HEK293 (cell line): ENCODE measurements around the gene SLC37A3.

Source experiments
- CTCF ChIA-PET: fragments of 350-600 bp; formaldehyde crosslinking; extraction: SDS; loops from one replicate; lab custom pipeline; 2021; ENCODE audit warnings: antibody characterized with exemption; lab: Yijun Ruan, JAX
- POLR2A ChIA-PET: fragments of 300-600 bp; formaldehyde crosslinking; extraction: SDS; loops from one replicate; lab custom pipeline; 2020; ENCODE audit warnings: antibody characterized with exemption, inconsistent platforms; lab: Yijun Ruan, JAX
- H3K27ac ChIP-seq: fragments of 200-500 bp; sonication (Bioruptor generic); 2 replicates; pipeline ENCODE4 v1.5.1; 2014; ENCODE audit warnings: low read depth, low read length, control low read depth, inconsistent platforms; ENCODE audit errors: extremely low read depth
- H3K36me3 ChIP-seq, 2 experiments: fragments of 200-500 bp in 1 of 2; sonication (Bioruptor generic) in 1 of 2; 1 replicate in 1 of 2; 2 replicates in 1 of 2; pipeline ENCODE4 v1.5.1; 2014 to 2017; ENCODE audit warnings: inconsistent platforms in 2 of 2, low read length in 2 of 2; ENCODE audit not compliant: control insufficient read depth in 2 of 2, insufficient read depth in 1 of 2
- H3K4me1 ChIP-seq: fragments of 200-500 bp; sonication (Bioruptor generic); 2 replicates; pipeline ENCODE4 v1.5.1; 2014; ENCODE audit warnings: mild to moderate bottlenecking, low read length, inconsistent platforms; ENCODE audit not compliant: control insufficient read depth, insufficient read depth
- H3K4me3 ChIP-seq: 2 replicates; pipeline ENCODE4 v1.5.1; 2011; ENCODE audit warnings: low read depth, mild to moderate bottlenecking, control low read depth, low read length, moderate library complexity
- H3K9me3 ChIP-seq: fragments of 200-500 bp; sonication (Bioruptor generic); 2 replicates; pipeline ENCODE4 v1.5.1; 2014; ENCODE audit warnings: low read depth, low read length, inconsistent platforms; ENCODE audit not compliant: control insufficient read depth, insufficient read depth
- PBX3 ChIP-seq: sonication (generic); formaldehyde crosslinking; IDR thresholded peaks from 2 replicates; pipeline ENCODE4 v1.8.1; 2022; ENCODE audit warnings: mild to moderate bottlenecking, moderate library complexity, missing genetic modification reagents
- PRDM2 ChIP-seq: fragments of 450-650 bp; formaldehyde crosslinking; IDR thresholded peaks from 2 replicates; pipeline ENCODE4 v1.5.1; 2016; ENCODE audit warnings: missing biosample characterization, missing genetic modification characterization, borderline replicate concordance
- SP7 ChIP-seq: fragments of 450-650 bp; formaldehyde crosslinking; IDR thresholded peaks from 2 replicates; pipeline ENCODE4 v1.5.1; 2016; ENCODE audit warnings: missing biosample characterization, missing genetic modification characterization
- TSHZ1 ChIP-seq: fragments of 450-650 bp; formaldehyde crosslinking; IDR thresholded peaks from 2 replicates; pipeline ENCODE4 v1.5.1; 2016; ENCODE audit warnings: missing biosample characterization, missing genetic modification characterization, borderline replicate concordance
- ZBTB11 ChIP-seq: fragments of 450-650 bp; formaldehyde crosslinking; conservative IDR thresholded peaks from 2 replicates; pipeline ENCODE4 v1.5.1; 2016; ENCODE audit warnings: low read depth, missing biosample characterization, missing genetic modification characterization
- ZBTB49 ChIP-seq: fragments of 450-650 bp; formaldehyde crosslinking; IDR thresholded peaks from 2 replicates; pipeline ENCODE4 v1.5.1; 2016; ENCODE audit warnings: missing biosample characterization, missing genetic modification characterization, low read depth
- ZEB2 ChIP-seq: fragments of 450-650 bp; formaldehyde crosslinking; IDR thresholded peaks from 2 replicates; pipeline ENCODE4 v1.5.1; 2016; ENCODE audit warnings: missing biosample characterization, missing genetic modification characterization
- ZNF157 ChIP-seq: fragments of 450-650 bp; formaldehyde crosslinking; IDR thresholded peaks from 2 replicates; pipeline ENCODE4 v1.5.1; 2016; ENCODE audit warnings: missing biosample characterization, missing genetic modification characterization
- ZNF214 ChIP-seq: fragments of 450-650 bp; formaldehyde crosslinking; IDR thresholded peaks from 2 replicates; pipeline ENCODE4 v1.5.1; 2017; ENCODE audit warnings: missing biosample characterization, mild to moderate bottlenecking, missing genetic modification characterization, borderline replicate concordance
- ZNF23 ChIP-seq: fragments of 450-650 bp; formaldehyde crosslinking; IDR thresholded peaks from 2 replicates; pipeline ENCODE4 v1.5.1; 2016; ENCODE audit warnings: missing biosample characterization, missing genetic modification characterization, borderline replicate concordance
- ZNF248 ChIP-seq: fragments of 450-650 bp; formaldehyde crosslinking; IDR thresholded peaks from 2 replicates; pipeline ENCODE4 v1.5.1; 2017; ENCODE audit warnings: missing biosample characterization, missing genetic modification characterization
- ZNF341 ChIP-seq: fragments of 450-650 bp; formaldehyde crosslinking; IDR thresholded peaks from 2 replicates; pipeline ENCODE4; 2016; ENCODE audit warnings: low read depth, missing biosample characterization, missing genetic modification characterization
- ZNF394 ChIP-seq: fragments of 450-650 bp; formaldehyde crosslinking; IDR thresholded peaks from 2 replicates; pipeline ENCODE4 v1.5.1; 2016; ENCODE audit warnings: missing biosample characterization, missing genetic modification characterization, mild to moderate bottlenecking, moderate library complexity, borderline replicate concordance
- ZNF426 ChIP-seq: fragments of 450-650 bp; formaldehyde crosslinking; IDR thresholded peaks from 2 replicates; pipeline ENCODE4 v1.5.1; 2017; ENCODE audit warnings: missing biosample characterization, missing genetic modification characterization, mild to moderate bottlenecking, inconsistent platforms, moderate library complexity
- ZNF529 ChIP-seq: fragments of 450-650 bp; formaldehyde crosslinking; IDR thresholded peaks from 2 replicates; pipeline ENCODE4 v1.5.1; 2017; ENCODE audit warnings: missing genetic modification characterization, missing biosample characterization; ENCODE audit not compliant: insufficient replicate concordance
- ZNF621 ChIP-seq: fragments of 450-650 bp; formaldehyde crosslinking; IDR thresholded peaks from 2 replicates; pipeline ENCODE4 v1.5.1; 2017; ENCODE audit warnings: missing biosample characterization, missing genetic modification characterization
- ZSCAN30 ChIP-seq: fragments of 450-650 bp; IDR thresholded peaks from 2 replicates; pipeline ENCODE4 v1.5.1; 2018; ENCODE audit warnings: missing biosample characterization, mild to moderate bottlenecking, missing genetic modification characterization, moderate library complexity
- ZSCAN4 ChIP-seq: fragments of 450-650 bp; formaldehyde crosslinking; IDR thresholded peaks from 2 replicates; pipeline ENCODE4 v1.5.1; 2017; ENCODE audit warnings: missing biosample characterization, missing genetic modification characterization

SLC37A3 gene

GRCh38 chr7:140440593-140440992, 42.3 kb upstream of the SLC37A3 start:
- POLR2A ChIA-PET: interaction anchor here (0.6 to 0.9 kb wide), 3 partner anchors 27 to 263 kb away, joined by 3 to 5 read pairs (median 4); no protein-coding TSS in a partner anchor
- H3K4me1 ChIP-seq: no peaks in the 10 kb centered on the region
- CTCF ChIA-PET: interaction anchor here (0.6 kb wide), 1 partner anchor 9 kb away, joined by 7 read pairs; no protein-coding TSS in a partner anchor
- no peak for TF ChIP-seq ZNF621 (tag by site-specific recombination)
- no peak for TF ChIP-seq ZBTB11 (tag by site-specific recombination)
- no peak for TF ChIP-seq ZNF23 (tag by site-specific recombination)
- TF ChIP-seq ZNF248 (tag by site-specific recombination): no peak
- TF ChIP-seq ZNF529 (tag by site-specific recombination): no peak
- TF ChIP-seq ZNF341 (tag by site-specific recombination): no peak
- TF ChIP-seq ZSCAN4 (tag by site-specific recombination): no peak
- TF ChIP-seq ZNF157 (tag by site-specific recombination): no peak
- no peak for TF ChIP-seq PBX3 (CRISPR knock-in tag)
- no peak for TF ChIP-seq PRDM2 (tag by site-specific recombination)
- no peak for TF ChIP-seq ZNF394 (tag by site-specific recombination)
- TF ChIP-seq ZBTB49 (tag by site-specific recombination): no peak
- TF ChIP-seq ZEB2 (tag by site-specific recombination): no peak
- TF ChIP-seq ZSCAN30 (tag by site-specific recombination): no peak
- no peak for TF ChIP-seq SP7 (tag by site-specific recombination)
- TF ChIP-seq TSHZ1 (tag by site-specific recombination): no peak
- no peak for TF ChIP-seq ZNF214 (tag by site-specific recombination)
- TF ChIP-seq ZNF426 (tag by site-specific recombination): no peak

More at GRCh38 chr7:140440593-140440992, 42.3 kb upstream of the SLC37A3 start:
- no peaks in the 10 kb centered on the region for H3K36me3 ChIP-seq
- no peak overlapping the region for H3K4me3 ChIP-seq
- H3K27ac ChIP-seq: no peak overlapping the region
- H3K9me3 ChIP-seq: no peaks in the 10 kb centered on the region
